Coronary artery (tissue), 2 donors: ENCODE results near the gene WDFY2.

ENCODE experiments used
- DNase-seq: peaks from one replicate; pipeline ENCODE4 v3.0.0-alpha.2; 2017; ENCODE audit warnings: low spot score
- H3K27ac ChIP-seq, 2 donors: fragments of 200-600 bp; sonication (generic); one replicate each; pipeline ENCODE4 v1.5.1; 2016 to 2019
- H3K4me3 ChIP-seq: fragments of 200-600 bp; sonication (generic); 2 replicates; pipeline ENCODE4 v1.5.1; 2016; ENCODE audit warnings: mild to moderate bottlenecking, moderate library complexity
- CTCF ChIP-seq: fragments of 200-600 bp; sonication (generic); IDR thresholded peaks from one replicate; pipeline ENCODE4 v1.5.1; 2019; ENCODE audit warnings: antibody characterized with exemption

Gene WDFY2

GRCh38 chr13:51547425-51548176 is 36.7 kb upstream of the WDFY2 start:
- no peak overlapping the region for H3K4me3 ChIP-seq
- no peak overlapping the region for H3K27ac ChIP-seq
- TF ChIP-seq CTCF, result no peak
- DNase-seq, result no peak

- DNase-seq, result no peak
- TF ChIP-seq CTCF, result no peak
- H3K4me3 ChIP-seq, result no peak overlapping the region
- H3K27ac ChIP-seq, result no peak overlapping the region
Measured at GRCh38 chr13:51549050-51549449, 35.2 kb upstream of the WDFY2 start.

GRCh38 chr13:51549593-51549992 is 34.7 kb upstream of the WDFY2 start:
- DNase-seq, result no peak
- no peak for TF ChIP-seq CTCF
- Histone ChIP-seq H3K4me3 (no peak overlapping the region), H3K27ac (no peak overlapping the region)

GRCh38 chr13:51550151-51550550 is 34.1 kb upstream of the WDFY2 start:
- TF ChIP-seq CTCF, result no peak
- Histone ChIP-seq H3K4me3 (no peak overlapping the region), H3K27ac (no peak overlapping the region)
- DNase-seq, result no peak

- Histone ChIP-seq H3K27ac (no peak overlapping the region), H3K4me3 (no peak overlapping the region)
- no peak for TF ChIP-seq CTCF
- DNase-seq, result no peak
Measured at GRCh38 chr13:51551416-51551815, 32.8 kb upstream of the WDFY2 start.

- no peak overlapping the region for H3K4me3 ChIP-seq
- no peak for DNase-seq
- TF ChIP-seq CTCF, result no peak
- no peak overlapping the region for H3K27ac ChIP-seq
Measured at GRCh38 chr13:51552027-51552426, 32.2 kb upstream of the WDFY2 start.

GRCh38 chr13:51553531-51553930 is 30.7 kb upstream of the WDFY2 start:
- no peak for TF ChIP-seq CTCF
- H3K4me3 ChIP-seq, result no peak overlapping the region
- no peak overlapping the region for H3K27ac ChIP-seq
- DNase-seq, result no peak
